Heart left ventricle (tissue), 13 donors: ENCODE measurements around the gene SDR9C7.

ENCODE experiments used
- CTCF ChIP-seq, 12 donors: fragments of 200-600 bp; sonication (generic) in 4 of 12; IDR thresholded peaks; one replicate each; pipeline versions ENCODE4 v1.5.0 to v1.8.0; 2018 to 2022; ENCODE audit warnings: antibody characterized with exemption in 12 of 12, mild to moderate bottlenecking in 5 of 12
- POLR2A ChIP-seq, 2 donors: fragments of 450-650 bp; IDR thresholded peaks; one replicate each; pipeline ENCODE4 v1.6.1; 2017; ENCODE audit warnings: antibody characterized with exemption in 2 of 2, mild to moderate bottlenecking in 2 of 2, moderate library complexity in 2 of 2
- donor health status: ischemic (EF 13 %, LVEDD 7.1; RV severe dilation, severe dysfunction).
- donor health status: DM: no; HTN: yes; CAD: no.
- donor health status: DM: no; HTN: no; CAD: no.
- donor health status: ischemic (EF 25% LVEDD 6.9; RV normal size, moderate dysfunction).
- donor health status: ischemic (EF 25% LVEDD 5.7; RV mildly dilated, moderate dysfunction).
- donor health status: ischemic (EF 35%, LVEDD 5.7; RV mildly dilated, moderate dysfunction).
- donor health status: nonischemic (EF 11% LVEDD 7.7; RV severe dilation, severe dysfunction).
- donor health status: DM: yes; HTN: yes; CAD: no.
- donor health status: PGD.
- donor health status: ischemic (EF 29% LVEDD 5.4; RV normal size, mild dysfunction).
- donor health status: nonischemic (EF 23%, LVEDD 6.1; RV moderate dilation, normal function).

GRCh38 chr12:56905852-56906251 is 28.4 kb downstream of the SDR9C7 start:
- TF ChIP-seq CTCF (IDR thresholded peaks at IDR 0.05) (no peak), POLR2A (IDR thresholded peaks at IDR 0.05) (no peak)
